Colonic mucosa (tissue), 4 donors: ENCODE measurements around the gene IGF2BP2. TPM values are rescaled to one million over a fixed set of nuclear protein-coding genes. Genes with fewer than 3 reads are reported as not detected.

Experiments
- DNase-seq: peaks from one replicate; pipeline ENCODE4 v3.0.0-alpha.2; 2020
- H3K27ac ChIP-seq: fragments of 200-600 bp; one replicate; pipeline ENCODE4 v1.8.0; 2021
- H3K27me3 ChIP-seq: fragments of 200-600 bp; one replicate; pipeline ENCODE4 v1.8.0; 2021
- H3K36me3 ChIP-seq: fragments of 200-600 bp; one replicate; pipeline ENCODE4 v1.8.0; 2021
- H3K4me1 ChIP-seq: fragments of 200-600 bp; one replicate; pipeline ENCODE4 v1.8.0; 2021; ENCODE audit warnings: mild to moderate bottlenecking
- H3K4me3 ChIP-seq: fragments of 200-600 bp; one replicate; pipeline ENCODE4 v1.8.0; 2021
- H3K9ac ChIP-seq, 2 donors: one replicate each; pipeline ENCODE4 v1.7.0; 2013; ENCODE audit warnings: control low read depth in 2 of 2, low read depth in 2 of 2, low read length in 2 of 2
- H3K9me3 ChIP-seq: fragments of 200-600 bp; one replicate; pipeline ENCODE4 v1.8.0; 2021
- CTCF ChIP-seq: fragments of 200-600 bp; IDR thresholded peaks from one replicate; pipeline ENCODE4 v1.8.0; 2022; ENCODE audit warnings: antibody characterized with exemption, mild to moderate bottlenecking
- intact Hi-C: fragments of 100-400 bp; cut with DNase I; formaldehyde crosslinking; loops from one replicate; pipeline ENCODE4 v1.14.1; 2022
- total RNA-seq, 2 donors: library from RNA; stranded (reverse); fragmentation: NEBNext Ultra II Directional in 1 of 2; extraction: Animal tissue kit (Norgen Biotek cat#: 25700) in 1 of 2; gene quantifications; one replicate each; pipeline ENCODE4 v1.2.1, GENCODE V29; 2021
- donor health status: healthy.
- donor health status: DM: no; HTN: no; CAD: no.
- donor health status: DM: no; HTN: no; CAD: no.

Gene IGF2BP2
- total RNA-seq, 2 donors from 2014 or later = 48.7 to 61.2 TPM

- no peaks in the 10 kb centered on the region for H3K9me3 ChIP-seq
- H3K27me3 ChIP-seq = no peaks in the 10 kb centered on the region
- H3K4me1 ChIP-seq = no peaks in the 10 kb centered on the region
- no peak overlapping the region for H3K27ac ChIP-seq
- H3K9ac ChIP-seq = no peak overlapping the region
- DNase-seq = no peak
- H3K36me3 ChIP-seq = no peaks in the 10 kb centered on the region
- intact Hi-C loops = no loop called here
- H3K4me3 ChIP-seq = no peak overlapping the region
- no peak for TF ChIP-seq CTCF
Measured at GRCh38 chr3:185737020-185737419, 87.8 kb downstream of the IGF2BP2 start.

- Histone ChIP-seq H3K4me3 (no peak overlapping the region), H3K9me3 (no peaks in the 10 kb centered on the region), H3K27ac (peak overlapping the region; percentile 53), H3K9ac (no peak overlapping the region), H3K36me3 (no peaks in the 10 kb centered on the region), H3K4me1 (no peaks in the 10 kb centered on the region), H3K27me3 (no peaks in the 10 kb centered on the region)
- TF ChIP-seq CTCF = no peak
- no peak for DNase-seq
- intact Hi-C loops = no loop called here
Measured at GRCh38 chr3:185734725-185735096, 90.1 kb downstream of the IGF2BP2 start.

- H3K36me3 ChIP-seq = no peaks in the 10 kb centered on the region
- H3K27ac ChIP-seq = peak overlapping the region; percentile 53
- H3K9ac ChIP-seq = no peak overlapping the region
- TF ChIP-seq CTCF = peak; percentile 46
- H3K9me3 ChIP-seq = no peaks in the 10 kb centered on the region
- no peaks in the 10 kb centered on the region for H3K4me1 ChIP-seq
- H3K27me3 ChIP-seq = no peaks in the 10 kb centered on the region
- peak; percentile 82 for DNase-seq
- intact Hi-C loops = no loop called here
- H3K4me3 ChIP-seq = no peak overlapping the region
Measured at GRCh38 chr3:185733980-185734724, 90.7 kb downstream of the IGF2BP2 start.

GRCh38 chr3:185732782-185733181 lies 92.1 kb downstream of the IGF2BP2 start:
- no peak for TF ChIP-seq CTCF
- no peak overlapping the region for H3K27ac ChIP-seq
- no peak overlapping the region for H3K9ac ChIP-seq
- intact Hi-C loops = no loop called here
- H3K27me3 ChIP-seq = no peaks in the 10 kb centered on the region
- no peaks in the 10 kb centered on the region for H3K9me3 ChIP-seq
- no peaks in the 10 kb centered on the region for H3K36me3 ChIP-seq
- DNase-seq = no peak
- H3K4me1 ChIP-seq = no peaks in the 10 kb centered on the region
- no peak overlapping the region for H3K4me3 ChIP-seq

GRCh38 chr3:185730550-185730949 lies 94.3 kb downstream of the IGF2BP2 start:
- Histone ChIP-seq H3K9me3 (no peaks in the 10 kb centered on the region), H3K36me3 (no peaks in the 10 kb centered on the region), H3K9ac (no peak overlapping the region), H3K27ac (no peak overlapping the region), H3K4me3 (no peak overlapping the region), H3K27me3 (no peaks in the 10 kb centered on the region), H3K4me1 (no peaks in the 10 kb centered on the region)
- no peak for DNase-seq
- intact Hi-C loops = no loop called here
- no peak for TF ChIP-seq CTCF
